Measurements from ENCODE around the gene SPNS2.

Gene SPNS2

DNA sequence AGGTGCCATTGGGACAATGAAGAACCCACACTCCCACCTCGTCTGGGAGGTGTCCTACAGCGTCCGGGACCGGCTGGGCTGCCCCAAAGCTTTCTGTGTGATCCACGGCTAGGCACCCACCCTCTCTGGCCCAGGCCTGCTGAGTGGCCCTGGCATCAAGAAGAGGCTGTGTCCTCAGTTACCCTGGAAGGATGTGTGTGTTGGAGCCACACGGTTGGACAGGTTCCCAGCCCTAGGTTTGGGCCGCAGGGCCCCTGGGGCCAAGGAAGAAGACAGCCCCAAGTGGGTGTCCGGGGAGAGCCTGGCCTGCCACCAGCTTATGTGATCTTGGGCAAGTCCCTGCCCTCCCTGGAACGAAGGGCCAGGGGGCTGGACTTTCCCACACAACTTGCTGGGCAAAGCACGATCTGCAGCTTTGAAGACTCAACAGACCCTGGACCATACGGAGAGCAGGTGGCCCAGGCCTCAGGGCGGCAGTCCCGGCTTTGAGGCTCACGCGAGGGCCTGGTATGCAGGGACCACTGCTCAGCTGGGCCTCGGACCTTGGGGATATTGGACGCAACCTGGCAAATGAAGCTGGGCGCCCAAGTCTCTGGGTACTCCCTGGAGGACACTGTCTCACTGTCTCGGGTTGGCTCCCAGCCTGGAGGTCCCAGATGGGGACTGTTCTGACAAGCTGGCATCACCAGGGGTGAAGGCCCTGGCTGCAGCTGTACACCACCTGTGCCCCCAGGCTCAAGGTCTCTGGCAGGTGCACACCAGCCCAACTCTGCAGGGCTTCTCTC is 39.0 kb downstream of the SPNS2 start:
- DNase-seq (ENCODE audit: low read depth) = no peak

DNA sequence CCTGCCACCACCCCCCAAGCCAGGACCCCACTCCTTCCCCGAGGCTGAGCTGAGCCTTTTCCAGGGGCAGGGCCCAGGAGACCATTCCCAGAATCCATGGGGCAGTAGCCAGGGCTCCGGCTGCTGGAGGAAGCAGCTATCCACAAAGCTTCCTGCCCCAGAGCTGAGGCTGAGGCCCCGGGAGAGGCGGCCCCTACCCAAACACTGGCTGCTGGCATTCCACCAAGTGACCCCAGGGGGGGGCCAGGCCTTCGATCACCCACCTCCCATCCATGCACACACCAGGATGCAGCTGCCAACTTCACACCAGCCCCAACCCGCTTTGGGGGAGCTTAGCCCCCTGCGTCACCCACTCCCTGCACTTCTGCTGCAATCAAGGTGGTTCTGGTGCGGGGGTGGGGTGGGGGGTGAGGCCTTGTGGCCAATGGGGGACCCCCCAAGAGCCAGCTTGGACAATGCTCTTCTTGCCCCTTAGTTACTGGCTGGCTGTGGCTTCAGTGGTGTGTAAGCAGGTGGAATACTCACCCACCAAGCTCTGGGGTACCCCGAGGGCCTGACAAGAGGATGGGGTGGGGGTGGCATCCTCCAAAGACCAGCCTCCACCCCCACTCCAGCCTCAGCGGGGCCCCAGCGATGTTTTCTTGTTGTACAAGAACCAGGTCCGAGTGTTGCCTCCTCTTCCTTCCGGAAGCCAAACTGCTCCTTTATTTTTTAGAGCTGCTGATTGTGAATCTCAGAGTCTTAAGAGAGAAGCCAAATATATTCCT is 39.7 kb downstream of the SPNS2 start:
- no peak for DNase-seq (ENCODE audit: low read depth)

DNA sequence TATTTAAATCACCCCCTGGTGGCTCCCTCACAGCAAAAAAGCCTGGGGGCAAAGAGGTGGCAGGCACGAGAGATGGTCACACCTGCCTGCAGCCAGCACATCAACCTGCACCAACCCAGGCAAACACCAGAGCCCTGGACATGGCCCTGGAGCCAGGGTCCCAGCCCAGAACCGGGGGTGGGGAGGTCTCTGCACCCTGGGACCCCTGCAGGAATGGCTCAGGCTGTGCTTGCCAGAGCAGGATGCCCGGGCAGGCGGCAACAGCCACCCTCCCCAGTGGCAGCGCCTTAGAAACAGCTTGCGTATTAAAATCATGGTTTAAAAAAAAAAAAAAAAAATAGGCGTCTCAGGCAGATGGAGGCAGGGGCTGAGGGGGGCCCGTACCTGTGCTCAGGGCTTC is 40.3 kb downstream of the SPNS2 start:
- no peak for DNase-seq (ENCODE audit: low read depth)

DNA sequence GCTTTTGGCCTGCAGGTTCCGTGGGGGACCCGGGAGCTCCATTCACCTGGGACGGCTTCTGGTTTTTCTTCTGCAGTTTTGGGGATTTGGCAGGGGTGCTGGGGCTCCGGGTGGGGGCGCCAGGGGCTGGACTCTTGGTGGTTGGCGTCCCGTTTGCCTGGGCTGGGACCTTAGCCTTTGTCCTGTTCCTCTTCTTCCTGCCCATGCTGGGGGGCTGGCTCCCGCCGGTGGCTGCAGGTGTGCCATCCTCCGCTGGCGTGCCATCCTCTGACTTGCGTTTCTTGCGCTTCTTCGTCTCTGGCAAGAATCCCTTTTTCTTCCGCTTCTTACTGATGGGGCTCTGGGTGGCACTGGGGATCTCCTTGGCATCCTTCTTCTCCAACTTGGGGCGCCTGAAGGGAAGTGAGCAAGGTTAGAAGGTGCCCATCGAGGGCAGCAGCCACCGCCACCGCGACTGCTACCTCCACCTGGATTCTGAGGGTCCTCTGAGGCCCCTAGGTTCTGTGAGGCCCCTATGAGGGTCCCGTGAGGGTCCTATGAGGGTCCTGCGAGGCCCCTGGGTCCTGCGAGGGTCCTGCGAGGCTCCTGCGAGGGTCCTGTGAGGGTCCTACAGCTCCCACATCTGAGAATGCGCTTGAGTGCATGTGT is 41.0 kb downstream of the SPNS2 start:
- DNase-seq (ENCODE audit: low read depth) = no peak

DNA sequence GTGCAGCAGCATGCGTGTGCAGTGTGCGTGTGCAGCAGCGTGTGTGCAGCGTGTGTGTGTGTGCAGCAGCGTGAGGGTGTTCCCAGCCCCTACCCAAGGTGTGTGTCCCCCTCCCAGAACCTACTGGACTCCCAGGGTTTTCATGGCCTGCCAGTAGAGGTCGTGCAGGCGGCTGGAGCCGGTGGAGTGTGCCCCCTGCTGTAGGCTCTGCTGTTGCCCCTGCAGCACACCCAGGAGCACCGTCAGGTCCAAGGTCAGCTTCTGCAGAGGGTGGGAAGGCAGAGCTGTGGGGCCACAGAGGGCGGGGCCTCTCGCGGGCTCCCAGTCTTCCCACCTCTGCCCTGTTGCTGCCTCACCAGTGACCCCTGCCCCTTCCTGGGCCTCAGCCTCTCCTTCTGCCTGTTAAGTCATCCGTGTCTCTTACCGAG is 41.6 kb downstream of the SPNS2 start:
- no peak for DNase-seq (ENCODE audit: low read depth)

DNA sequence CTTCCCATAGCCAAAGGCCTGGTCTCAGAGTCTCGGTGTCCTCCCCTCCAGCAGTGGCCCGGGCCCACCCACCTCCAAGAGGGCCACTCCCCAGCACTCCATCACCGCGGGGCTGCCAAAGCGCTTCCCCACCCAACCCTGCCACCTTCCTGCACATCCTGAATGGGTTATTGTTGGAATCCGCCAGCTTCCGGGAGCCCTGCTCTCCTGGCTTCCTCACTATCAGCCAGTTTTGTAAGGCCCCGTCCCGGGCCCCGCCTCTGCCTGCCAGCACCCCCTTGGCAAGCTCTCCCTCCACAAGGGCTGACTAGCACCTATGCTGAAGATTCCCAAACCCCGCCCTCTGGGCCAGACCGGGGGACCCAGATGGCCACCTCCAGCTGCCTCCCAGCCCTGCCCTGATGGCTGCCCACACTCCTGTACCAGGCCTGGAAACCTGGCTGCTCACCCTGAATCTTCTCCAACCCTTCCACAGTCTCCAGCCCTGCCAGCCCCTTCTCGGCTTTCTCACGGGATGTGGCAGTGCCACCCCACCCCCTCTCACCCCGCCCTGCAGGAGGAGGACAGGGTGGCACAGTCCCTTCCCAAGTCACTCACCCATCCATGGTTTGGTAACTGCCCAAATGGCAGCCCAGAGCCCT is 42.1 kb downstream of the SPNS2 start:
- no peak for DNase-seq (ENCODE audit: low read depth)

DNA sequence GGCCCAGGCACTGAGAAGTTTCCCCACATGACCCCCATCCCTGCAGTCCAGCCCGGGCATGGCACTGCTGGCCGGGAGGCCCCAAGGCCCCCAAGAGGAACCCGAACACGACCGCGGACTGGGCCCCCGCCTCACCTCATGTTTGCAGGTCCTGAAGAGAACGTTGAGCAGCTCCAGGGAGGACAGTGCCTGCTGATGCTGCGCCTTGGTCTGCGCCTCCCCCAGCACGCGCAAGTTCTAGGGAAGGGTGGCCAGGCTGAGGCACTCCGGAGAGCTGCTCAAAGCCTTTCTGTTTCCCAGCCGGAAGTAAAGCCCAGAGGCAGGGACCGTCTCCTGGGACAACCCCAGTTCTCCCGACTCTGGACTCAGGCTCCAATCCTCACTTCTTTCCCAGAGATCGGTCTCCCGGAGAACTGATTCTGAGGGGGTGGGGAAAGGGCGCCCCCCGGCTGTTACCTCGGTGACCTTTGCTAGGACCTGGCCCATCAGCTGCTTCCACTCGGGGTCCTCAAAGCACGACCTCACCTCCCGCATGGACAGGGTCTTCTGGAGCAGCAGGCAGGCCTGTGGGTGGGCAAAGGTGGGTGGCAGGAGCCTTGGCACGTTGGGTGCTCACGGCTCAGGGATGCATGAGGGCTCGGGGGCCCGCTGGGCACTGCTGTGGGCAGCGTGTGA is 42.8 kb downstream of the SPNS2 start:
- no peak for DNase-seq (ENCODE audit: low read depth)

DNA sequence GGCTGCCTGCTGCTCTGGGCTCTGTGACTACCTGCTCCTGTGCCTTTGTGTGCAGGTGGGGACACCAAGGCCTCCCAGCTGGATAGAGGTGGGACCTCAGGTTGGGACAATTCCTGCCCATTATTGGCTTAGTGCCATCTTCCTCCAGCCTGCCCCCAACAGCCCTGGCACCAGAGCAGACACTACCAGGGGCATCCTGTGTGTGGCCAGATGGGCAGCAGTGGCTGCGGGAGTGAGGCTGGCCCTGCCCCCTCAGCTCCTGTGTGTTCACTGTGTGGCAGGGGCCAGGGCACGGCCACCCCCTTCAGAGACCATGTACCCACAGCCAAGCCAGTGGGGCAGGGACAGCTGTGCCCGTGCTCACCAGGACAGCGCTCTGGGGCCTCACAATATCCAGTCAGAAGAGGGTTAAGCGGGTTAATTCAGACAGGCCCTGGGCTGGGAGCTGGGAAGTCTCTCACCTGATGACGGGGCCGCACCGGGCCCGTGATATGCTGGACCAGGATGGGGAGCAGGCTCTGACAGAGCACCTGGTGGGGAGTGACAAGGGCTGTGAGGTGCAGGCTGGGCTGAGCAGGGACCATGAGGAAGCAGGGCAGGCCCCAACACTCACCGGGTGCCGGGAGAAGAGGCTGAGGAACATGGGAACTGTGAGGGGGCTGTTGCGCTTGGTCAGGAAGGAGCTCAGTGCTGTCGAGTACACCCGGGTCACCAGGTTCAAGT is 43.5 kb downstream of the SPNS2 start:
- no peak for DNase-seq (ENCODE audit: low read depth)

DNA sequence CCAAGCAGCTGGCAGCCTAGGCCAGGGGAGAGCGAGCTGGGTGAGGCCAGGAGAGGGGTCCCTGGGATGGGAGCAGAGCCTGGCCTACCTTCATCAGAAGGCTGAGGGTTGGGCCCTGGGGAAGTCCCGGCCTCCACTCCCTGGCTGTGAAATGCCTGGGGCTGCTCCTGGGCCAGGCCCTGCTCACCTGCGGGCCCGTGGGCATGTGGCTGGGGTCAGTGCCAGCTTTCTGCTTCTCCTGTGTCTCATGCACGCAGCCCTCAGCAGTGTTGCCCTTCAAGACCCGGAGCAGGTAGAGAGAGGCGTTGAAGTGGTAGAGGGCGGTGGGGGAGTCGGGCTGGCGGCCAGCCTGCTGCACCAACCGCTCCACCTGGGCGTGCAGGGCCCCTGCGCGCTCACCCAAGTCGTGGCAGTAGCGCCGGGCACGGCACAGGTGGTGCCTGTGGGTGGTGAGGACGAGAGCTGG is 44.1 kb downstream of the SPNS2 start:
- no peak for DNase-seq (ENCODE audit: low read depth)

DNA sequence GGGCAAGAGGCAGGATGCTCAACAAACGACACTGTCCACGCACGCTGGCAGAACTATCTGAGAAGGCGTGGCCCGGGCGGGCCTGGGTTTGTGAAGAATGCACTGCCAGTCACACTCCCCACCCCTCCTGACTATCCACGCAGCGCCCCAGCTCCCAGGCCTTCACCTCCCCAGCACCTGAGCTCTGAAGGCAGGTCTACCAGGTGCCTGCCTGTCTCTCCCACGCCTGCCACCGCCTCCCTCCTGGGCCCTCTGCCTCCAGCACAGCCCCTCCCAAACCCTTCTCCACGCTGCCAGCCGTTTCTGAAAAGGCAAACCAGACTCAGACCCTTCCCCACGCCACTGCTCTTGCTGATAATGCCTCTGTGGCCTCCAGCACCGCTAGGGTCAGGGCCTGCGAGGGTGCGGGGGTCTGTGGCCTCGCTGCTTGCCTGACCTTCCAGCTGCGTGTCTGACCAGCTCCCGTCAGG is 44.9 kb downstream of the SPNS2 start:
- DNase-seq (ENCODE audit: low read depth) = no peak

DNA sequence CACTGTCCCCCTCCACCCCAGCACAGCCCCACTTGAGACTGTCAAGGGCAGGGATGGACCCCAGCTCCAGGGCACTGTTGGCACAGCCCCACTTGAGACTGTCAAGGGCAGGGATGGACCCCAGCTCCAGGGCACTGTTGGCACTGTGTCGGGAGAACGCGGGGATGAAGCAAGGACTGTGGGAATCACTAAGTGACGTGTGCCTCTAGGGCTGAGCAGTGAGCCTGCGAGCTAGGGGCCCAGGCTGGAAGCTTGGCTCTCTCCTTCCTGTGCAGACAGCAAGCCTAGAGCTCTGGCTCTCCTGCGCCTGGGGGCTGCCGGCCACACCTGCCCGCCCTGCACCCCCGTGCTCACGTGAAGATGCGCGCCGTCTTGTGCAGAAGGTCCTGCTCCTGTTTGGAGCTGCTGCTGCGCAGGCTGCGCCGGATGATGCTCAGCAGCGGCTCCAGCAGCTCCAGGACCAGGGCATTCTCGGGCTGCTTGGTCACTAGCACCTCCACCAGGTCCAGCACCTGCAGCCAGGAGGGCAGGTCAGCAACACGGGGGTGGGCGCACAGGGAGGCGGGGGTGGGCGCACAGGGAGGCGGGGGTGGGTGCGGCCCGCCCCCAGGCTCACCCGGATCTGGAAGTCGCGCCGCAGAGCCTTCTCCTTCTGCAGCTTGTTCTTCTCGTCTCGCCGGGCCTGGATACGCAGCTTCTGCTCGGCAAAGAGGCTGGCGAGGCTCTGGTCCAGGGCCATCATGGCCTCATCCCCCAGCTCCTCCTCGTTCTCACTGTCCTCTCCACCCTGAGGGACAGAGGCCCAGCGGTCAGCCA is 45.7 kb downstream of the SPNS2 start:
- no peak for DNase-seq (ENCODE audit: low read depth)

DNA sequence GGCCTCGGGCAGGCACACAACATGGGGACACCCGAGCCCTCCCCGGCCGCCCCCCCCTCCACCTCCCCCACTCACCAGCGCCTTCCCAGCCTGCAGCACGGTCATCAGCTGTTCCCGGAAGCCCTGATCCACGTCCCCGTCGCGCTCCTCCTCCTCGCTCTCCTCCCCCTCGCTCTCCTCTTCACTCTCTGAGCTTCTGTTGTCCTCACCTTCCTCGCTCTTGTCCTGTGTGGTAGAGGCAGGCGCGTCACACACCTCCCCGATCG is 46.2 kb downstream of the SPNS2 start:
- no peak for DNase-seq (ENCODE audit: low read depth)

DNA sequence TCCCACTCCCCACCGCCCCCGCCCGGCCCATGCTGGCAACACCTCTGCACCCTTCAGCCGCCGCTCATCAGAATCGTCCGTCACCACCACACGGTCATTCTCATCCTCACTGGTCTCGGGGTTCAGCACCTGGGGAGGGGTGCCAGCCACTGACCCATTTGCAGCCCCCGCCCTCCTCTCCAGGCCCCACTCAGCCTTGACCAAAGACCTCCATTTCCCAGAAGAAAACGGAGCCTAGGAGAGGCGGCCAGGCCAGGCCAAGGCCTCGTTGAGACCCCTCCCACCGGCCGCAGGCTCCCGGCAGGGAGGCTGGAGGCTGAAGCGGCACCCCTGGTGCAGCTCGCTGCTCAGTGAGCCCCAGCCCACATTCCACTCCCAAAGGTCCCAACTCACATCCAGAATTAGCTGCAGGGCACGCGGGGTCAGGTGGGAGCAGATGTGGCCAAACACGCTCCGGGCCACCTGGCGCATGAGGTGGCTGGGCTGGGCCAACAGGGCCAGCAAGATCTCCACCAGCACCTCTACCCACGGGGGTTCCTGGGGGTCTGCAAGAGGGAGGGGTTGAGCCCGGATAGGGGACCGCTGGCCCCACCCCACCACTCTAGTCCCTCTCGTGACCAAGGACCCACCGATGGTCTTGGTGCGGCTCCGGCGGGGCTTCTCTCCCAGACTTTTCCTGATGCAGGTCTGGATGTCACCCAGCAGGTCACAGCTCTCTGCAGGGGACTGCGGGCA is 46.7 kb downstream of the SPNS2 start:
- no peak for DNase-seq (ENCODE audit: low read depth)

DNA sequence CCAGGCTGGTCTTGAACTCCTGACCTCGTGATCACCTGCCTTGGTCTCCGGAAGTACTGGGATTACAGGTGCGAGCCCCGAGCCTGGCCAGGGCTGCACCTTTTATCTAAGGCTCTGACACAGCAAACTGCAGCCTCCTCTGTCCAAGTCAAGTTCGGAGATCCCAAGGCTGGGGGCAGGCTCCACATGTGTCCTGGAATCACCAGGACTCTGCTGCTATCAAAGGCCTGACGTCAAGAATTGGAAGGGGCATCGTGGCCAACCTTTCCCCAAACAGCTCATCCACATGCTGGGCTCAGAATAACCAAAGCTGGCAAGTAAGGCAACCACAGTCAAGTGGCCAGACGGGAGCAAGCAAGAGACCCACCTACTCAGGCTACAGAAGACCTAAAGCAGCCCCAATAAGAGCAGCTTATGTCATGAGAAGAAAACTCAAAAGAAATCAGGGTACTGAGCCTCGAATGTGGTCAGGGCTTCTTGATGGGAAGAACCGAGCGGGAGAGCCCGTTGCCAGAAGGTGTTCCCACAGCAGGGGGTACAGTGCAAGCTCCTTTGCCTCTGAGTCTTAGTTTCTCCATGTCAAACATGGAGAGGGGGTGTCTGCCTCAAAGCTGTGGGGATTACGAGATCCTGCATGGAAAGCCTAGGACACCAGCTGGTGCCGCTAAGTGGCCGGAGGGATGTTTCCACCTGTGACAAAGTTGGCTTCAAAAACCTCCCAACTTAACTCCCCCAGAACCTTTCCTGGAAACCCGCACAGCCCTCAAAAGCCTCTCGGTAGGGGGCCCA is 48.6 kb downstream of the SPNS2 start:
- DNase-seq (ENCODE audit: low read depth) = no peak

DNA sequence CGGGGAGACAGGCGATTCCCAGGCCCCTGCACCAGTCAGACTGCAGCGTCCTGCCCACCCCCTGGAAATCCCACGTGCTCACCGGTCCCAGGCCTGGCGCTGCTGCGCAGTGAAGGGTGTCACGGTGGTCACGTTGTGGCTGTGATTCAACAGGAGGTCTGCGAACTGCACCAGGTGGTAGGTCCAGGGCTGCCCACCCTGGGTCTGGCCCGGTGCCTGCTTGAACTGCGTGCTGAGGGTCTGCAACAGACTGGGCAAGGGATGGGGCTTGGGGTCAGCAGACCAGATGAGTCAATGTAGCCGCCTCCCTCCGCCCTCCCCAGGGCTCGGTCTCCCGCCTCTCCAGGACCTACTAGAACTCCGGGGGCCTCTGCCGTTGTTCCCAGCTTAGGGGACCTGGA is 49.4 kb downstream of the SPNS2 start:
- DNase-seq (ENCODE audit: low read depth) = no peak

DNA sequence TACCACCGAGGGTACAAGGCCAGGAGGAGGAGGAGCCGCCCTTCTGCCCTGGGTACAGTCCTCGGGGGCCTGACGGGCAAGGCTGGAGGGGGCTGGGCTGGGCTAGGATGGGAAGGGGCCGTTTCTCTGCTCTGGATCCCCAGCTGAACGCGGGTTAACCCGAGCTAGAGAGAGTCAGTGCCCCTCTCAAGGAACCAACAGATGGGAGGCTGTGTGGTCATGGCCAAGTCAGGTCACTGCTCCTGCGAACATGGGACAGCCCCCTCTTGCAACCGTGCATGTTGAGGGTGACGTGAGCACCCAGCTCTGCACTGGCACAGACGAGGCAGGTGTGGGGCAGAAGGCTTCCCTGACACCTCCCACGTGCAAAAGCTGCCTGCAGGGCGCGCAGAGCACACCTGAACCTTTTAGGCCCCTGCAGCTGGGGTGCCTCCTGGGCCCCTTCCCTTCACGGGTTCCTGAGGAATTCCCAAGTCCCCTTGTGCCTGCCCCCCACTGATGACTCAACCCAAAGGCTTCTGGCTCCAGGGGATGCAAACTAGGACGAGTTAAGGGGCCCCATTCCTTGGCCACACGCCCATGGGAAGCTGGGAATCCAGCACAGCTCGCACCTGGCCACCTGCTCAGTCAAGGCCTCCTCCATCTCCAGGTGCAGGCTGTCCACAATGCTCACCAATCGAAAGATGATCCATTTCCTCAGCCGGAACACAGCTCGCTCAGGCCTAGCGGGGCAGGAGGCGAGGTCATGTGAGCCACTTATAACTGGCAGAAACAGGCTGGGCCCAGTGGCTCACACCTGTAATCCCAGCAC is 50.2 kb downstream of the SPNS2 start:
- DNase-seq (ENCODE audit: low read depth) = no peak

DNA sequence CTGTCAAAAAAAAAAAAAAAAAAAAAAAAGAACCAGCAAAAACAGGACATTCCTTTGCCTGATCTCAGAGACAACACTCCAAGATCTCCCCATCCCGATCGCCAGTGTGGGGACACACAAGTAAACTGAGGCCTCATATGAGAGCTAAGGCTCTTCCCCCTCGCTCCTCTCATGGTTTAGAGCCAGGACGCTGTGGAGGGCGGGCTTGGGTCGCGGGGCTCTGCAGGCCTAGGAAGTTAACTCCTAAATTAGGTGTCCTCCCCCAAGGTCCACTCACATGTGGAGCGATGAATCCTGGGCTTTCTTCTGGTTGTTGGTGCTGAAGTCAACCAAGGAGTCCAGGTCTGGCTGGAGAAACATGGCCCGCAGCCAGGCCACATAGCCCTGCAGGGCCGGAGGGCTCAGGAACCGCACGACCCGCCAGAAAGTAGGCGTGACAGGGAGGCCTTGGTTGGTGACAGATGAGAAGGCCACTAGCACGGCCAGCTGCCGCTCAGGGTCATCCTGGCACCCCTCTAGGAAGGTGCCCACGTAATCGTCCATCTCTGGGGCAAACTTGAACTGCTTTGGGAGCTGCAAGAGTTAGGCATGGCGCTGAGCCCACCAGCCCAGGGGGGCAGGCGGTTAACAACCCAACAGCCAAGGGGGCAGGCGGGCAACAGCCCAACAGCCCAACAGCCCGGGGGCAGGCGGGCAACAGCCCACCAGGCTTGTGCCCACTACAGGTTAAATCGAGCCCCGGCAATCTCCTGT is 51.3 kb downstream of the SPNS2 start:
- no peak for DNase-seq (ENCODE audit: low read depth)
